Epidermal melanocyte (primary cell): ENCODE data around the gene PLK2.
A peak's percentile ranks its signal among the peaks of the same experiment; 100 is the strongest.

Source experiments
- DNase-seq: peaks from one replicate; pipeline ENCODE4 v3.0.0; 2011; ENCODE audit warnings: low spot score; ENCODE audit not compliant: insufficient read length

PLK2 gene

DNA sequence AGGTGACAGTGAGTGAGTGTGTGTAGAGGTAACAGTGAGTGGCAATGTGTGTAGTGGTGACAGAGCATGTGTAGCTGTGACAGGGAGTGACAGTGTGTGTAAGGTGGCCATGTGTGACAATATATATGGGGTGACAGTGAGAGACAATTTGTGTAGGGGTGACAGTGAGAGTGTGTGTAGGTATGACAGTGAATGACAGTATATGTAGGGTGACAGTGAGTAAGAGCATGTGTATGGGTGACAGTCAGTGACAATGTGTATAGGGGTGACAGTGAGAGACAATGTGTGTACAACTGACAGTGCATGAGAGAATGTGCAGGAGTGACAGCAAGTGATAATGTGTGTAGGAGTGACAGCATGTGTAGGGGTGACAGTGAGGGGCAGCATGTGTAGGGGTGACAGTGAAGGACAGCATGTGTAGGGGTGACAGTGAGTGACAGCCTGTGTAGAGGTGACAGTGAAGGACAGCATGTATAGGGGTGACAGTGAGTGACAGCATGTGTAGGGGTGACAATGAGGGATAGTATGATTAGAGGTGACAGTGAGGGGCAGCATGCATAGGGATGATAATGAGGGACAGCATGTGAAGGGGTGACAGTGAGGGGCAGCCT, 21.3 kb upstream of the PLK2 start:
- no peak for DNase-seq

DNA sequence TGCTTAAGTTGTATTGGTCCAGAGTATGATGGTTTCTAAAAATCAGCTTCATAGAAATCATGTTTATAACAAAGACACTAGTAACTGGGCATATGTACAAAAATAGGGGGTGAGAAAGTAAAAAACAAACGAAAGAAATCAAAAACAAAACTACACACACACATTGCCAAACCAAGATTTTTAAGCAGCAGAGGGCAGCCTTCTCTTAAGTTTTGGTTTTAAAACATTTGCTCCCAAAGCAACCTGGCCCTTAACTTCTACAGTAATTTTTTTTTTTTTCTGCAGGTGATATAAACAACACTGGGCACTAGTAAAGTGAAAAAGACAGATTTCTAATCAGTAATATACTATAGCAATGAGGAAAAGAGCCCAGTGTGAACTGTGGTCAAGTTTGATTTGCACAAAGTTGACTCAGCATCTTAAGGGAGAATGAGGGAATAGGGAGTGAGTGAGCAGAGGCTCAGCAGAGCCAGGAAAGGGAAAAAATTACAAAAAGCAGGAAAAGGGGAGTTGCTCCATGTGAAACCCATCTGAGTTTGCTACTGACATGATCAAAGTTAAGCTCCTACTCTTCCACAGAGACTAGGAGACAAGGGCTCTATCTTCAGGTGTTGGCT, 18.0 kb upstream of the PLK2 start:
- no peak for DNase-seq

DNA sequence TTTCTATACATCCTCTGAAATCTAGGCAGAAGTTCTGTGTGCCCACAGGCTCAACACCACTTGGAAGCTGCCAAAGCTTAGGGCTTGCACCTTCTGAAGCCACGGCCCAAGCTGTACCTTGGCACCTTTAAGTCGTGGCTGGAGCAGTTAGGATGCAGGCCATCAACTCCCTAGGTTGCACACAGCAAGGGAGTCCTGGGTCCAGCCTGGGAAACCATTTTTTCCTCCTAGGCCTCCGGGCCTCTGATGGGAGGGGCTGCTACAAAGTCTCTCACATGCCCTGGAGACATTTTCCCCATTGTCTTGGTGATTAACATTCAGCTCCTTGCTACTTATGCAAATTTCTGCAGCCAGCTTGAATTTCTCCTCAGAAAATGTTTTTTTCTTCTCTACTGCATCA, 15.5 kb upstream of the PLK2 start:
- DNase-seq = no peak

DNA sequence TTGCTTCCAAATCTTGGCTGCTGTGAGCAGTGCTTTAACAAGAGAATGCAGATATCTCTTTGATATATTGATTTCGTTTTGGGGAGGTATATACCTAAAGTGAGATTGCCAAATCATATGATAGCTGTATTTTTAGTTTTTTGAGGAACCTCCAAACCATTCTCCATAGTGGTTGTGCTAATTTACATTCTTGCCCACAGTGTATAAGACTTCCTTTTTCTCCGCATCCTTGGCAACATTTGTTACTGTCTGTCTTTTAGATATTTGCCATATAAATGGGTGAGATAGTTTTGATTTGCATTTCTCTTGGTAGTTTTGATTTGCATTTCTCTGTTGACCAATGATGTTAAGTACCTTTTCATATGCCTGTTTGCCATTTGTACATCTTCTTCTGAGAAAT, 10.0 kb upstream of the PLK2 start:
- no peak for DNase-seq

DNA sequence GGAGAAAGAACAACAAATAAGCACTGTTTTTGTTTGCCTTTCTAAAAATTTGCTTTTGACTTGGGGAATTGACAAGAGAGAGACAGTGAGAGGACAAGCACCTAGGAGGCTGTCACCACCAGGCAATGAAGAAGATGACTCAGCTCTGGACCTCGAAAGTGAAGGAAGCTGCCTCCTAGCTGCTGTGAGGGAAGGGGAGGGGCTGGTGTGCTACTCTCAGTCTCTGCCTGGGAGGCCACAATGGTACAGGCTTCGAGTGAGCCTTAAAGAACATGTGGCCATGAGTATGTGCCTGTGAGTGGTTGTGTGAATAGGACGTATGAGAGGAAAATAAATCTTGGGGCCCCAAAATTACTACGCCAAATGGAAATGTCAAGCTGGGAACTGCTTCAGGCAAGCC, 7.1 kb upstream of the PLK2 start:
- DNase-seq = no peak

DNA sequence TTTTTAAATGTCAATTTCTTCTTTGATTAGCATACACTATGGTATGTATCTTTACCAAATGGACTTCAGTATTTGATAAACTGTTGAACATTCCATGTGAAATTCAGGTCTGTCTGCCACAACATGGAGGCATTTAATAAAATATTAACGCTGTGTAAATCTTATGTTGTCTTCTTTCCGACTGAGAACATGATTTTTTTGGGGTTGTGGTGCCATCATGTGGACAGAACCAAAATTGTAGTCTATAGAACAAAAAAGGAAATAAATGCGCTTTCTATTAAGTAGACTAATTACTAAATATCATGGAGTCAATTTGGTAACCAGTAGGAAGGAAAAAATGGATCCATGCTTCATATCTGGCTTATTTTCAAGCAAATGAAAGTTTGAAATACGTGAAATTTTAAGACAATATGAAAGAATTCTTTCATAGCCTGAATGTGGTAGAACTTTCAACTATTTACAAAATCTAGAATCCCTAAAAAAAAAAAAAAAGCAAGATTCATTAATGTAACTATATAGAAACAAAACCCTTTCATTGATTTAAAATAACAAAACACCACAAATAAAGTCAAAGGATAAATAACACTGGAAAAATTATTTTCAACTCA, 2.8 kb upstream of the PLK2 start:
- no peak for DNase-seq

DNA sequence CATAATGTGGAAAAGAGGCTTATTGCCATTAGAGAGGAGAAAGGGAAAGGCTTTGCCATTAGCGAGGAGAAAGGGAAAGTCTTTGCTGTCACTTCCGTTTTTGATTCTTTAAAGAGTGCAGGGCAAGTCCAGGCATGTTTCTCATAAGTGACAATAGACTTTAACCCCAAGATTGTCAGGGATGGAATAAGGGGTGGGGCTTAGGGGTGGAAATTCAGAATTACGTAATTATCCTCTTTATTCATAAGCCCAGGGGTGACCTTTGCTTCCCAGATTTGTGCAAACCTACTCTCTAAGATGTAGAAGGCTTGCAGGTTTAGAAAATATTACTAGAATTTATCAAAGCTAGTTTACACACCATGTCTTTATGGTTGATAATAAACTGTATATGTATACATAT, 2.3 kb upstream of the PLK2 start:
- DNase-seq = no peak

DNA sequence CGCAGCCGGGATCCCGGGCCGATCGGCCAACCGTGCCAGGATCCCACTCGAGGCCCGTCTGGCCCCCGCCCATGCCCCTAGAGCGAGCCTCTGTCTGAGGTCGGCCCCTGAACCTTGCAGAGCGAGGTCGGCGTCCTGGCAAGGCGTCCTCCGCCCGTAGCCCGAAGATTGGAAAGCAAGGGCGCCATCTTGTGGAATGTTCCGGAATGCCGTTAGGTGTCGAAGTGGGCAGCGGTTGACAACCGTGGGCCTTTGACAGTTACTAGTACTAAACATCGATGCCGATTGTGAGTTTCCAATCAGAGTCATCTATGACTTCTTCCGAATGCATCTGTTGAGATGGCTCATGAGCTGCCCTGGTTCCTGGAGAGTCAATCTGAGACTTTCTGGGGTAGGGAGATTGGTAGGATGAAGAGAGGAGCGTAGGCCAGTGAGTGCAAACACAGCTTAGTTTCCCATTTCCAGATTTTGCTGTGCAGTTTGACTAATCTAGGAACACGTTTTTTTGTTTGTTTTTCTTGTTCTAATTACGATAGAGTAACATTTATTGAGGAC, 923 bp upstream of the PLK2 start:
- peak; percentile 44 for DNase-seq

DNA sequence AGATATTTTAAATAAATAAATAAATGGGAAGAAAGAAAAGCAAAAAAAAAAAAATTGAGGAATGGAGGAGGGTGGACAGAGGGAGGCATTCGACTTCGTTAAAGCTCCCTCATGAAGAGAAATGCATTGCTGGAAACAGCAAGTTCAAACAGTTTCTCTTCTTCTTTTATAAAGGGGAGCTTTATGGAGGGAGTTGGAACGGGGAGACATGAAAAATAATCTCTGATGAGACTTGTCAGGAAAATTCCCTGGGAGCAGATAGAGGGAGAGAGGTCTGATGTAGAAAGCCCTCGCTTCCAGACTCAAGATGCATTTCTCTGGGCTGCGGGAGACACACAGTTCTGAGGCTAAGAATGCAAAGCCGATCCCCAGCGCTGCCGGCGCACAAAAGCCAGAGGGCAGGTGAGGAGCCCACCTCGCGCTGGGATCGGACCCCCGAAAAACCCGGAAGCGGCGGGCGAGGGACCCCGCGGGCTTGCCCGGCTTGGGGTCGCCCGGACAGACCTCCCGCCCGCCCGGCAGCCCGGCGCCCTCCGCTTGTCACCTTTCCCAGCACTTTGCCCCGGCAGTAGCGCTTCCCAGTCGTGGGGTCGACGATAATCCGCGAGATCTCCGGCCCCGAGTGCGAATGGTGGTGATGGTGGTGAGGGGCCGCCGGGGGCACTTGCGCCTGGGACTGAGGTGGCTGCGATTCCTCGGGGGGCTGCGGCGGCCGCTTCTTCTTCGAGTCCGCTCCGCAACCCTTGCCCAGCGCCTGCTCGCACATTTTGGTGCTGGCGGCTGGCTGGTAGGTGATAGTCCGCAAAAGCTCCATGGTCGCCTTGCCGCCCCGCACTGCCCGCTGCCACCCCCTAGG, 512 bp downstream of the PLK2 start:
- DNase-seq = no peak

DNA sequence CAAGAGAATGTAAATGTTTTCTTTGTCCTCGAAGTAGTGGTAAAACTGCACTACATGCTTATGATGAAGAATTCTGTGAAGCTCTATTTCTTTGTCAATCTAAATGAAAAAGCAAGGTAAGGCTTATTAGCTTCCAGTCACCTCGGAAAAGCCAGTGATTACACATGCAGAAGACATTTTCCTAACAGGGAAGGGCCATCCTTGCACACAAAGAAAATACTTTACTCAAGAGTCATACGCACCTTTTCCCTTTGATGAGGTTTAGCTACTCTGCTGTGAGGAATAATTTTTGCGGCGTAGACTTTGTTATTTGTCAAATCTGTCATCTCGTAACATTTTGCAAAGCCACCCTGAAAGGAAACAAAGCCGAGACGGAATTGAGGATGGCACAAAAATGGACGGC, 1.1 kb downstream of the PLK2 start:
- DNase-seq = no peak

DNA sequence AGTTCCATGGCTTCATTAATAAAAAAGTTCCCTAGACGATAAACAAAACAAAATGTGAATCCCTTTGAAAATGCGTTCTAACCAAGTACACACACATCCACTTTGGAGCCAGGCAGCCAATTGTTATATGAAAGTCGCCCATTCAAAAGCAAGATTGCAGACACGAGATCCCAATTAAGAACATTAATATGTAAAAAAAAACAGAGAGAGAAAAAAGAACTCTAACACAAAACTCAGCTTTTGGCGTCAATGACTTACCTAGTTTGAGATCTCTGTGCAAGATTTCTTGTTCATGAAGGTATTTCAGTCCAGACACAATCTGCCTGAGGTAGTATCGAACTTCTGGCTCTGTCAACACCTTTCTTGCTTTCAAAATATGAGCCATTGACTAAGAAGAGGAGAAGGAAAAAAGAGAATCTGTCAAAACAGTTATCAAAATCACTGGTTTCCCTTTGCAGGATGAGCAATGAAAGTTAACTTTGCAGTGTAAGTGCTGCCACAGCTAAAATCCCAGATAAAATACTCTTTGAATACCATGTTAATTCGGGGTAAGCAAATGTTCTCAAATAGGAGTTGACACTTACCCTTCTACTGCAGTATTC, 1.6 kb downstream of the PLK2 start:
- no peak for DNase-seq

DNA sequence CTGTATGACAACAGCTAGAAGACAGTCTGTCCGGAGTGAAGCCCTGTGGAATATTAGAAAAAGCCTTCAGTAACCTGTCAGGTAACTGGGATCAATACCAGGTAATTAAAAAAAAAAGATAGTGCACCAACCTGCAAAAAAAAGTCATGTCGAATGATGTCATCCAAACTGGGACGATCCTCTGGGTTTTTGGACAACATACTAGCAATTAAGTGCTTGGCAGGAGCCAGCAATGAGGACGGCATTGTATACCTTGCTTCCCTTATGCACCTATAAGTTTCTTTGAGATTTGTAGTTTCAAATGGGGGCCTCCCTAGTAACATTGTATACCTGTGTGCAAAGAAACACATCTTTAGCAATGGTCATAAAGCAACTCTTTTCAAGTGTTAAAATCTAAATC, 2.8 kb downstream of the PLK2 start:
- DNase-seq = no peak

DNA sequence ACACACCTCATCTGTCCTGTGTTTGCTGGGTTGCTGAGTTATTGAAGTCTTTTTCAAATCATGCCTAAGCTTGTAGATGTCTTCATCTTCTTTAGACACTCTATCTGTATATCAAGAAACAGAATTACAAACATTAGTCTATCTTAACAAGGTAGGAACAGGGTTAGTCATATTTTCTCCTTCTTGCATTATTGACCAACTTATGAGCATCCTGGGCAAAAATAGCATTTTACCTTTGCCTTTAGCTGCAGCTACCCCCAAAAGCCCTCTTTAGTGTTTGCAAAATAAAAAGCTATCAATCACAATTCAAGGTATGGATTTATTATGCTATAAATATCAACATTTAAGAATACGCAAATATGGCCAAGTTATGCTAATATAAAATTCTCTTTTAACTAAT, 3.4 kb downstream of the PLK2 start:
- no peak for DNase-seq

DNA sequence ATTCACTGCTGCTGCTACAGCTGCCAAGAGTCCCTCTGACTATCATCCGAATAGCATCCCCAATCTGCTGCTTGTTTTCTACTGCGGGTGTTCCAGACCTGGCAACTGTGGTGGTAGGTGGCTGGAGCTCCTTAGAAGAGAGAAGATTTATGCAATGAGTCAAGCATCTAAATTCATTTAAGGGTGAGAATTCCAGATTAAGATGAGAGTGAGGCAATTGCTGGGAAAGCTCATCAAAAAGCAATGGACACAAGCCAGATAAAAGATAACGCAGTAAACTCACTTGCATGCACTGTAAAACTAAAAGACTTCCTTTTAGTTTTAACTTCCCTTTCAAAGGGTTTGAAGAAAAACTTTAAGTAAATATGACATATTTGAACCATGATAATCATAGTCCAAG, 3.9 kb downstream of the PLK2 start:
- no peak for DNase-seq

DNA sequence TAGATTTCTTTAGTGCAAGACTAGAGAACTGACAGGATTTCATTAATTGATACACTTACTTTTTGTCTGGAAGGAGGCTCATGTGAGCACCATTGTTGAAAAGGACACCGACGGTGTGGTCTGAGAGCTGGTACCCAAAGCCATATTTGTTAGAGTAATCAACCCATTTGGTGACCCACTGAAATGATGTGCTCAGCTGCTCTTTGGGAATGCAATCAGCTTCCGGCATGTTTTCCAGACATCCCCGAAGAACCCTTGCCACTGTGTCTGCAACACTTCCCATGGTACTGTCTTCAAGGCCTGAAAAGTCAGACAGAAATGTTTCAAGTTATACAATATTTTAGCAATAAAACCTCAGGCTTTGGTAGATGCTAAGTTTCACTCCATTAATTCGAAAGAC, 4.4 kb downstream of the PLK2 start:
- no peak for DNase-seq

DNA sequence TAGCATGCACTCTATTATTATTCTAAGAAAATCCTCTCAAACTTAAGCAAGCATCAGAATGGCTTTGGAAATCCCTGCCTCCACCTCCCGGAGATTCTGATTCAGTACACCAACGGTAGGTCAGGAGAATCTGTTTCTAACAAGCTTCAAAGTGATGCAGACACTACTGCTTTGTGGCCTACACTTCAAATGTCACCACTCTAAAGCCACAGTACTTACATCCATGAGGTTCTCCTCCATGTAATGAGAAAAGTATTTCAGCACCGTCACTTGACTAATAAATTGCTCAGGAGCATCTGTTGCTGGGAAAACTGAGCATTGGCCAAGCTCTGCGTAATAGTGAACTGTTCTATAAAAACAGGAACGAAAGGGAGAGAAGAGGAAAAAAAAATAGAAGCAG, 4.8 kb downstream of the PLK2 start:
- DNase-seq = no peak

DNA sequence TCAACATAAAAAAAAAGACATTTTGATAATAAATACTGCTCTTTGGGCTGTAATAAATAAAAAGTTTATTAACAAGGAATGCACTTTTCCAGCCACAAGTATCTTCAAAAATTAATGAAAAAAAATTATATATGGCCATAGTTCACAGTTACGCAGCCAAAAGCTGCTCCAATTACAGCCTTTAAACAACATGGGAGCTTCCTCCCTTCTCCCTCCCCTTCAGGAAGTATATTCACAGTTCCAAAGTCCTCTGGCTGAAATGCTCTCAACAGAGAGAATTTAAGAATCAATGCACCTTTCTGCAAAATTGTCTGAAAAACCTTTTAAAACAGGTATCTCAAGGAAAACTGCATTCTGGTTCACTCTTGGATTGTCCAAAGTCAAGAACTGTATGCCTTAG, 5.9 kb downstream of the PLK2 start:
- no peak for DNase-seq

DNA sequence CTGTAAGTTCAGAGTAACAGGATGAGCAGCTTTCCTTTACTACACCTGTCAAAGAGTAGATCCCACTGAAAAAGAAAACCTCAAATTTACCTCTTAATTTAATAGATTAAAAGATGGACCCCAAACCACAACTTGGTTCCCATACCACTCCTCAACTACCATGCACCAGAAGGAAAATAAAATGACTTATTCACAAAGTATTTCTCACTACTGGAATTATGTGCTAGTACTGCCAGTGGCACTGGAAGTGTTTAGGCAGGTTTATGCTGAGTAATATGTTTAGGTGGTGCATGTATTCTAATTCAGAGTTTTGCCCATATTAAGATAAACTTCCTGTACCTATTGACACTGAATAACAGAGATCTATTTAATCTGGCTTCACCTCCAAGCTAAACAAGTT, 6.6 kb downstream of the PLK2 start:
- DNase-seq = no peak

DNA sequence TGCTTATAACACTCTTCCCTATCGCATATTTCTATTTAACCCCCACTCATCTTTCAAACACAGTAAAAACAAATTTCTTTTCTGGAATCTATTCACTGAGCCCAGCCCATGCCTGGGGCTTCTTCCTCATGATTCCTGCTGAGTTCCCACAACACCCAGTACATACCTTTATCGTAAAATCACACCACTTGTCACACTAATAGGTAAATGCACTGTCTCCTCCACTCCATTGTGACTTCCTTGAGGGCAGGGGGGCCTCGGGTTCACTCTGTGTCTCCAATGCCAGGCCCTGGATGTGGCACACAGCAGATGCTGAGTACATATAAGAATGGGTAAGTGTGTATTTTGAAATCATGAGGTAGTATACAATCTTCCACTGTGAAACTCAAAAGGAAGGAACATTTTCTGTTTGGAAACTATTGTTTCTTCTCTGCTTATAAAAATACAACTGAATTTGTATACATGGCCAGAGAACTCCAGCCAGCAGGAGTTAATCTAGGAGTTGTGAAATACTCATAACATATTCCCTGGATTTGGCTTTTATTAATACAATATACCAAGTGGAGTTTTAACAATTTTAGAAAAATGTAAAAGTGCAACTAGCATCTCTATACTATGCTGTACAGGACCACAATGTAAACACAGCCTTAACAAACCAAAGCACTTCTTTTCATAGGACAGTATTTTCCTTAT, 7.2 kb downstream of the PLK2 start:
- no peak for DNase-seq

DNA sequence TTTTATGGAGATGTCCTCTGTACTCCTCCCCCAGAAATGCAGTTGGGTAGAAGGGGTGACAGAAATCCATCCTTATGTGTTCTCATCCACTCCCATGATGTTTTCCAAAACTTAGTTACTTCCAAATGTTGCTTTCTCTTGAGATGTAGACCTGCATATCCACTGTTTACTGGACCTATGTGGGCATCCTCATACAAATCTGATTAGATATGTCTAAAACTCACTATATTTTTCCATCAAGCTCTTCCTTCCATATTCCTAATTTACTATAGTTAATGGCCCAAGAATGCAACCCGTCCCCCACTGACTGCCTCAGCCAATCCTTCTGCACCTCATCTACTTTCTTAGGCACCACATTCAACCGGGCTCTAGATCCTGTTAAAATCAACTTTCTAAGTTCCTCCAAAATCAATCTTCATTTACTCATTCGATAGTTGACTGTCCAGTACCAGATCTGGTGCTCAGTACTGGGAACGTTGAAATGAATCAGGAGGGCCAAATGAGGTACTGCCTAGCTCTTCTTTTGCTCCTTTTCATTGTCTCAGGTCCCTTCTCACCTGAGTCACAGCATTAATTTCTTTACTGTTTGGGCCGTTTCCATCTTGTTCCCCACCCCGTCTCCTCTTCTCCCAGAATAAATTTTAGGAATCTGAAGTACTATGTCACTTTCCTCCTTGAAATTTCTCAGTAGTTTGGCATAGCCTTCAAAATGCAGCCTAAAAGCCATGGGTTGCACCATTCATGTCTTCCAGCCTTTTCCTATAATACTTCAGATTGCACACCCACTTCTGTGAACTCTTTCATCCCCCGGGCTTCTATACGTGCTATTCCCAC, 7.9 kb downstream of the PLK2 start:
- DNase-seq = no peak
